Measurements from ENCODE around the gene POFUT2. TPM values are rescaled to one million over a fixed set of nuclear protein-coding genes. Genes with fewer than 3 reads are reported as not detected.

The POFUT2 gene
- total RNA-seq, 1 experiment from 2014 or later = 25.1 TPM

GRCh38 chr21:45269861-45270260, 17.8 kb downstream of the POFUT2 start:
- POLR2A ChIA-PET (ENCODE audit: low non-redundant PET) = no interaction called here
- H3K27me3 ChIP-seq (replicated peaks; ENCODE audit: insufficient read depth, low read depth, low read length, poor library complexity) = no peaks in the 10 kb centered on the region
- H3K27ac ChIP-seq (ENCODE audit: low read depth, low read length, poor library complexity, severe bottlenecking) = no peak overlapping the region
- peaks cover 23% of the 10 kb centered on the region for H3K36me3 ChIP-seq (ENCODE audit: insufficient read depth, low read length, poor library complexity, severe bottlenecking)
- intact Hi-C loops (cut with micrococcal nuclease; ENCODE audit: unreplicated experiment) = no loop called here
- TF ChIP-seq EZH2 (IDR thresholded peaks at IDR 0.05; ENCODE audit: borderline replicate concordance, low read depth, low read length, poor library complexity, severe bottlenecking) (no peak), CTCF (conservative IDR thresholded peaks at IDR 0.05; ENCODE audit: low read depth, low read length) (no peak)
- BruUV-seq (replicated peaks) = no TSS peak
- no peak overlapping the region for H3K4me3 ChIP-seq (ENCODE audit: low read depth, low read length, poor library complexity, severe bottlenecking)
- no peak for DNase-seq (ENCODE audit: low spot score)
- CTCF ChIA-PET = no interaction called here
- no peaks in the 10 kb centered on the region for H3K4me1 ChIP-seq (ENCODE audit: insufficient read depth, low read length, poor library complexity, severe bottlenecking)
- no peaks in the 10 kb centered on the region for H3K9me3 ChIP-seq (ENCODE audit: low read depth, low read length, poor library complexity, severe bottlenecking)

- ChIA-PET CTCF (no interaction called here), POLR2A (ENCODE audit: low non-redundant PET) (no interaction called here)
- no TSS peak for BruUV-seq (replicated peaks)
- intact Hi-C loops (cut with micrococcal nuclease; ENCODE audit: unreplicated experiment) = no loop called here
- Histone ChIP-seq H3K4me1 (ENCODE audit: insufficient read depth, low read length, poor library complexity, severe bottlenecking) (no peaks in the 10 kb centered on the region), H3K4me3 (ENCODE audit: low read depth, low read length, poor library complexity, severe bottlenecking) (no peak overlapping the region), H3K27me3 (replicated peaks; ENCODE audit: insufficient read depth, low read depth, low read length, poor library complexity) (no peaks in the 10 kb centered on the region), H3K9me3 (ENCODE audit: low read depth, low read length, poor library complexity, severe bottlenecking) (no peaks in the 10 kb centered on the region), H3K36me3 (ENCODE audit: insufficient read depth, low read length, poor library complexity, severe bottlenecking) (peaks cover 24% of the 10 kb centered on the region), H3K27ac (ENCODE audit: low read depth, low read length, poor library complexity, severe bottlenecking) (no peak overlapping the region)
- no peak for DNase-seq (ENCODE audit: low spot score)
- no peak for TF ChIP-seq EZH2 (IDR thresholded peaks at IDR 0.05; ENCODE audit: borderline replicate concordance, low read depth, low read length, poor library complexity, severe bottlenecking)
- no peak for TF ChIP-seq CTCF (conservative IDR thresholded peaks at IDR 0.05; ENCODE audit: low read depth, low read length)
Observed at GRCh38 chr21:45267390-45267760, 20.3 kb downstream of the POFUT2 start.

GRCh38 chr21:45266518-45267389, 20.9 kb downstream of the POFUT2 start:
- no peak overlapping the region for H3K27ac ChIP-seq (ENCODE audit: low read depth, low read length, poor library complexity, severe bottlenecking)
- no peaks in the 10 kb centered on the region for H3K4me1 ChIP-seq (ENCODE audit: insufficient read depth, low read length, poor library complexity, severe bottlenecking)
- intact Hi-C loops (cut with micrococcal nuclease; ENCODE audit: unreplicated experiment) = no loop called here
- H3K27me3 ChIP-seq (replicated peaks; ENCODE audit: insufficient read depth, low read depth, low read length, poor library complexity) = no peaks in the 10 kb centered on the region
- DNase-seq (ENCODE audit: low spot score) = no peak
- peaks cover 24% of the 10 kb centered on the region for H3K36me3 ChIP-seq (ENCODE audit: insufficient read depth, low read length, poor library complexity, severe bottlenecking)
- TF ChIP-seq EZH2 (IDR thresholded peaks at IDR 0.05; ENCODE audit: borderline replicate concordance, low read depth, low read length, poor library complexity, severe bottlenecking) (no peak), CTCF (conservative IDR thresholded peaks at IDR 0.05; ENCODE audit: low read depth, low read length) (no peak)
- CTCF ChIA-PET = no interaction called here
- POLR2A ChIA-PET (ENCODE audit: low non-redundant PET) = no interaction called here
- no TSS peak for BruUV-seq (replicated peaks)
- no peaks in the 10 kb centered on the region for H3K9me3 ChIP-seq (ENCODE audit: low read depth, low read length, poor library complexity, severe bottlenecking)
- H3K4me3 ChIP-seq (ENCODE audit: low read depth, low read length, poor library complexity, severe bottlenecking) = no peak overlapping the region
